Stimulated activated CD4-positive, alpha-beta T cell treated with anti-CD3 and anti-CD28 coated beads, Interleukin-12 subunit alpha, Interleukin-12 subunit beta, amount 100 ng/mL, for 48 hours (primary cell): Measurements from ENCODE around the gene IPO11.

Source experiments
- DNase-seq, 3 donors: peaks; one replicate each; pipeline ENCODE4 v3.0.0-alpha.2; 2020; ENCODE audit warnings: low read depth in 2 of 3, low spot score in 1 of 3

Gene IPO11

GRCh38 chr5:62568800-62569432, 156.4 kb downstream of the IPO11 start:
- no peak for DNase-seq

GRCh38 chr5:62569470-62569869, 156.9 kb downstream of the IPO11 start:
- DNase-seq: no peak

- DNase-seq: no peak
Observed at GRCh38 chr5:62572918-62573514, 160.5 kb downstream of the IPO11 start.

- DNase-seq: no peak
Observed at GRCh38 chr5:62574599-62574998, 162.0 kb downstream of the IPO11 start.

- DNase-seq: no peak
Observed at GRCh38 chr5:62575066-62575465, 162.5 kb downstream of the IPO11 start.

- no peak for DNase-seq
Observed at GRCh38 chr5:62575489-62575888, 162.9 kb downstream of the IPO11 start.

GRCh38 chr5:62576570-62577170, 164.1 kb downstream of the IPO11 start:
- no peak for DNase-seq

- no peak for DNase-seq
Observed at GRCh38 chr5:62577488-62577887, 164.9 kb downstream of the IPO11 start.

GRCh38 chr5:62578540-62578939, 166.0 kb downstream of the IPO11 start, which contains the start of gene LRRC70:
Gene LRRC70, plus strand, starts transcription at chr5:62578819. Its CDS starts 620 bp downstream, at chr5:62579439.
- no peak for DNase-seq

GRCh38 chr5:62579761-62580160, 167.2 kb downstream of the IPO11 start:
- no peak for DNase-seq

GRCh38 chr5:62581836-62582597, 169.5 kb downstream of the IPO11 start:
- no peak for DNase-seq

- DNase-seq: no peak
Observed at GRCh38 chr5:62584391-62584790, 171.8 kb downstream of the IPO11 start.

GRCh38 chr5:62585306-62585705, 172.7 kb downstream of the IPO11 start:
- DNase-seq: no peak

- no peak for DNase-seq
Observed at GRCh38 chr5:62585751-62586150, 173.2 kb downstream of the IPO11 start.

GRCh38 chr5:62587737-62588136, 175.2 kb downstream of the IPO11 start:
- no peak for DNase-seq

GRCh38 chr5:62588668-62589067, 176.1 kb downstream of the IPO11 start:
- no peak for DNase-seq

- no peak for DNase-seq
Observed at GRCh38 chr5:62589504-62589903, 176.9 kb downstream of the IPO11 start.

- DNase-seq: no peak
Observed at GRCh38 chr5:62590387-62590786, 177.8 kb downstream of the IPO11 start.

- DNase-seq: no peak
Observed at GRCh38 chr5:62592558-62592957, 180.0 kb downstream of the IPO11 start.

- no peak for DNase-seq
Observed at GRCh38 chr5:62593331-62593730, 180.8 kb downstream of the IPO11 start.

- no peak for DNase-seq
Observed at GRCh38 chr5:62594364-62594984, 181.9 kb downstream of the IPO11 start.
